H1 (cell line): Measurements from ENCODE around the gene ASS1. TPM values are rescaled to one million over a fixed set of nuclear protein-coding genes. Genes with fewer than 3 reads are reported as not detected.

Experiments used
- ATF3 ChIP-seq: IDR thresholded peaks from 2 replicates; pipeline ENCODE4 v1.6.1; 2011; ENCODE audit warnings: low read depth, mild to moderate bottlenecking, low read length; ENCODE audit not compliant: insufficient read depth
- CHD7 ChIP-seq: fragments of 300-600 bp; sonication (generic); IDR thresholded peaks from 2 replicates; pipeline ENCODE4 v1.7.1; 2012; ENCODE audit warnings: low read length, moderate library complexity, mild to moderate bottlenecking, inconsistent platforms; ENCODE audit not compliant: insufficient replicate concordance
- PHF8 ChIP-seq: fragments of 200-600 bp; sonication (generic); conservative IDR thresholded peaks from 2 replicates; pipeline ENCODE4 v1.7.1; 2012; ENCODE audit warnings: low read depth, mild to moderate bottlenecking, inconsistent platforms, low read length, moderate library complexity
- RFX5 ChIP-seq: IDR thresholded peaks from 2 replicates; pipeline ENCODE4 v1.6.1; 2011; ENCODE audit warnings: low read depth, low read length, improper control_type of control experiment, borderline replicate concordance
- USF2 ChIP-seq: IDR thresholded peaks from 2 replicates; pipeline ENCODE4 v1.6.1; 2011; ENCODE audit warnings: low read length, improper control_type of control experiment
- polyA plus RNA-seq, 7 experiments: library from polyadenylated mRNA; depleted of rRNA in 3 of 7; stranded (reverse) in 5 of 7; unstranded in 2 of 7; fragments of >200 nt in 5 of 7; fragments of 200-250 nt in 2 of 7; gene quantifications; 1 replicate in 5 of 7; 2 replicates in 1 of 7; 4 replicates in 1 of 7; pipeline versions ENCODE4 v1.2.1 to v1.2.3, GENCODE V29; 2011 to 2013; ENCODE audit warnings: missing spikeins in 2 of 7, mixed read lengths in 2 of 7
- total RNA-seq: library from RNA; stranded (reverse); fragmentation: NEBNext Ultra II Directional; extraction: Animal tissue kit (Norgen Biotek cat#: 25700); gene quantifications from 2 replicates; pipeline ENCODE4 v1.2.1, GENCODE V29; 2021

ASS1 gene
- total and polyA plus RNA-seq, 2 of the 8 experiments (the other 6 are each of a cell fraction or from before 2014, with no cell fraction given) = 108 to 296 TPM

- TF ChIP-seq CHD7 (no peak), PHF8 (no peak), USF2 (no peak), RFX5 (no peak), ATF3 (no peak)
Observed at GRCh38 chr9:130493476-130493875, 48.7 kb downstream of the ASS1 start (continued).
